NCI-H187 treated with DMSO at 0.1 percent for 48 hours (cell line): ENCODE measurements around the gene HMGN4.

Source experiments
- DNase-seq: peaks from one replicate; lab custom pipeline; 2025; lab: John Stamatoyannopoulos, UW

Gene HMGN4

DNA sequence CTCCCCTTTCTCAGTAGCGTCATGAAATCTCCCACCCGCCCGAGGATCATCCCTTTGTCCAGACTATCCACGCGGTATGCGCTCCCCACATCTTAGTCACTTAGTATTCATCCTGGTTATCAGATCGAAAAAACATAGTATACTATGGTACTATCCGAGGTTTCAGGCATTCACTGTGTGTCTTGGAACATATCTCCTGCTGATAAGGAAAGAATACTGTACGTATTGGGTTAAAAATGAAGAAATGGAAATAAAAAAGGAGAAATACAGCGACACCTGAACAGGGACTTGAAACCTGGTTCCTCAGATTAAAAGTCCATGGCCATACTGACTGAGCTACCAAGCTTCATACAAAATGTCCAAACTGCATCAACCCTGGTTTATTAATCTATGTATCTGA is 14.0 kb downstream of the HMGN4 start:
- DNase-seq, result no peak

DNA sequence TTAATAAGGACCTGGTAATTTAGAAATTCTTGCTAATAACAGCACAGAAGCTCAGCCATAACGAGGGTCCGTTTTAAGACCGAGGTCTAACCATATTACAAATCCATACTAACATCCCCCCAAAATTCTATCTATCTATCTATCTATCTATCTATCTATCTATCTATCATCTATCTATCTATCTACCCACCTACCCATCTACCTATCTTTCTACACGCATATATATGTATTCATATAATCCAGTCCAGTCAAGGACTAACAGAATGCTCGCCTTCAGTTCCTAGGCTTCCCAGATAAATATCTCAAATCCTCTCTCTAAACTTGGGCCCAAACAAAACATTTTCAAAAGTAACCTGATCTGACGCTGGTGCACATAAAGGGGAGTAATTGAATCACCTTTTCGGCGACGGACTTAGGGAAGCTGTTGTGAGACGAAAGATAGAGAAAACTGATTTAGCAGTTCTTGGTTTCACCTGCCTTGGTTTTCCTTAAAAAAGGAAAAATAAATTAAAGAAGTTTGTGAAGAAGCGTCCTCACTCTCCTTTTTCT is 14.5 kb downstream of the HMGN4 start:
- no peak for DNase-seq

DNA sequence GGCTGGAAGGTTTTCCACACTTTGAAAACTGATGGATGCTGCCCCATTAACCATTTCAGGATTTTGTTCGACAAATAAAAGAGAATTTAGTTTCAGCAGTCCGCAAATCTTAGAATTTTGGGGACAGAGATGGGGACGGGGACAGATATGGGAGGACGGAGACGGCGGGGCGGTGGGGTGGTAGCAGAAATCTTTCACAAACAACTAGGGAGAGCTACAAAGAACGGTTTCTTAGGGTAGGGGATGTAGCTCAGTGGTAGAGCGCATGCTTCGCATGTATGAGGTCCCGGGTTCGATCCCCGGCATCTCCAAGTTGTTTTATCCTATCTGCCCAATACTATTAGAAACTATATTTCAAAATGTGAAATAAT is 15.1 kb downstream of the HMGN4 start:
- peak; percentile 51 for DNase-seq

DNA sequence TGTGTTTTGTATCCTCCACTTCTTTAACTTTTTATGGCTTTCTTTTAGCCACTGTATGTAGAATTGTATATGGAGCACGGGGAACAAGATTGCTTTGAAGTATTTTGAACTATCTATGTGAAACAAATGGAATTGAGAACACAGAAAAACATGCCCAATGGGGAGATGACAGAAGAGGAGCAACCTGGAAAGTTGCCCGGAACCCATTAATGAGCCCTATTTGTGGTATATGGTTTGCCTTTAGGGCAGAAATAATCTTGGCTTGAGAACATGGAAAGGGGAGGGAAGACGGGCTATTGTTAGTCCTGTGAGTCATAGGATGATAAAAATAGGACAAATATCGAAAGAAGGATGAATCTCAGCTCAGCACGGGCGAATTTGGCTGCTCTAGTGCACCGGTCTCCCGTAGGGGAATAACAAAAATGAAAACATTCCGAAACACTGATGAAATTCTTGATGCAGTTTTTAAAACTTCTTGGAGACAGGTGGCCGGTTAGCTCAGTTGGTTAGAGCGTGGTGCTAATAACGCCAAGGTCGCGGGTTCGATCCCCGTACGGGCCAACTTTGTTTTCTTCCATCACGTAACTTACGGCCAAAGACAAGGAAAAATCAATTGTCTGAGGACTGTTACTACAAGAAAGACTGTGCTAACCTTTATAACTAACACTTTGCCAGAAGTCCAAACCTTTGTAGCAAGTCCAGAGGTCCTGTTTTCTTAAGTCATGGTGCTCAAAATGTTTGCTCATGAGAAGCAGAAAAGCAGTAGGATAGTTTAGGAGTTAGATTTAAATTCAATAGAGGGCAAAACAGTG is 15.7 kb downstream of the HMGN4 start:
- peak; percentile 62 for DNase-seq

DNA sequence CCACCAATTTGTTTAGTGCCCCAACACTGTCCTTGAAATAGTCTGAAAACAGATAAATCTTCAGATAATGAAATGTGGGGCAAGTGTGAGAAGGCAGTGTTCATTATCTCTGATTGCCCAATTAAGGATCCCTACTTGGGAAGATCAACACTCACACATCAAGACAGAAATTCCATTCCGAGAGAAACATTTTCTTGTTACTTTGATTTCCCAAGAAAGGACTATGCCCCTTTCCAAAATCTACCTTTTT is 16.2 kb downstream of the HMGN4 start:
- no peak for DNase-seq

- no peak for DNase-seq
These were observed 16.7 kb downstream of the HMGN4 start for GRCh38 chr6:26554697-26555504.

DNA sequence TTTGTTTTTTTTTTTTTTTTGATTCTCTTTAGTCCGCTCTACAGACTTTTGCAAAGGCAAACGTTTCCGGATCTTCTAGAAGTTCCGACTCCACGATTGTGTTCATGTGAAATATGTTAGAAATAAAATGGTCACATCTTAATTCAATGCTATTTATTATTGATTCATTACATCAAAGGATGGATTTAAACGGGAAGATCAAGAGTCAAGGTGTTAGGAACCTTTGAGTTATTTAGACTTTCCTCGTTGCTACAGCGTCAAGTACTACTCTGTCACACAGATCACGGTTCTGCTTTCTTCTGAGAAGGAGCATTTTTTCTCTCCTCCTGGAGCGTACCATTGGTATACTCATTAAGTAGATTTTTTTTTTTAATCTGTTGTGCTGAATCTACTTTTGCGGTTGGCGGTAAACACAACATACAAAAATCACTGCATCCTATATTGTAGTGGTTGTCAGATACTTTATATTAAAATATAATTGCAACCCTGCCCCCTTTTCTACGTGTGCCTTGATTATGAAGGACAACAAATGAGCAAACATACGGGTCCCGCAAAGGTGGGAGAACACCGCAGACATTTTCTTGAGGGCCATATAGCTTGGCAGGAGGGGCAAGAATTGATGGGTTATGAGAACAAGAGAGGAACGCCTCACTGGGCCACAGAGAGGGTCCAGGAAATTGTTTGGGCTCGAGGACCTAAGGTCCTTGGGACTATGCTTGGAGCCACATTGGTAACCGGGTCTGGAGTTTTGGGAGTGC is 17.5 kb downstream of the HMGN4 start:
- no peak for DNase-seq

DNA sequence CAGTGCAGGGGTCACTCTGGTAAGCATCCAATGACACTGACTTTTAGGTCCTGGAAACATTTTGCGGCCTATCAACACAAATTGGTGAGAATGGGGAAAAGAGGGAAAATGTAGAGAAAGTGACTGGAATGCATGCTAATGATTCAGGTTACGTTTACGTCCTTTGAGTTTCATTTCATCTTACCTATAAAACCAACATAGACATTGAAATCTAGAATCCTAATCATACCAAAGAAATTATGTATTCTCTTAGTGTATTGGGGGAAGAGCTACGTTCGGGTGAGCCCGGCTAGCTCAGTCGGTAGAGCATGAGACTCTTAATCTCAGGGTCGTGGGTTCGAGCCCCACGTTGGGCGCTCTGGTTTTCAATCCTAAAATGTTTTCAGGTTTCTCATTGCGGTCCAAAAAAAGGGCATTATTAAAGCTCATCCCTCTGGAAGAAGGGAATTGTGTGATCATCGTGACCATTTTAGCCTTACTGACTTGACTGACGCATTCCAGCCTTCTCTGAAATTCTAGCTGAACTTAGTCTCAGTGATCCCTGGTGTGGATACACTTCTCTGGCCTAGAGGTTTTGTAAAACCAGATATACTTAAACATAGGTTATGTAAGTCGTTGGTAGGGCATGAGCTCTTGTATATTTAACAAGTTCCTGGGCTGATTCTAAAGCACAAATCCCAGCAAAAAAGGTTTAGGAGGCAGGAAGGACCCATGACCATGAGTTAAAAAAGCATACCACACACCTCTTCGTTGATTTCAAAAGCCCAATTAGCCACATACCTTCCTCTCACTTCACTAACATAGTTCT is 18.3 kb downstream of the HMGN4 start:
- DNase-seq, result no peak

DNA sequence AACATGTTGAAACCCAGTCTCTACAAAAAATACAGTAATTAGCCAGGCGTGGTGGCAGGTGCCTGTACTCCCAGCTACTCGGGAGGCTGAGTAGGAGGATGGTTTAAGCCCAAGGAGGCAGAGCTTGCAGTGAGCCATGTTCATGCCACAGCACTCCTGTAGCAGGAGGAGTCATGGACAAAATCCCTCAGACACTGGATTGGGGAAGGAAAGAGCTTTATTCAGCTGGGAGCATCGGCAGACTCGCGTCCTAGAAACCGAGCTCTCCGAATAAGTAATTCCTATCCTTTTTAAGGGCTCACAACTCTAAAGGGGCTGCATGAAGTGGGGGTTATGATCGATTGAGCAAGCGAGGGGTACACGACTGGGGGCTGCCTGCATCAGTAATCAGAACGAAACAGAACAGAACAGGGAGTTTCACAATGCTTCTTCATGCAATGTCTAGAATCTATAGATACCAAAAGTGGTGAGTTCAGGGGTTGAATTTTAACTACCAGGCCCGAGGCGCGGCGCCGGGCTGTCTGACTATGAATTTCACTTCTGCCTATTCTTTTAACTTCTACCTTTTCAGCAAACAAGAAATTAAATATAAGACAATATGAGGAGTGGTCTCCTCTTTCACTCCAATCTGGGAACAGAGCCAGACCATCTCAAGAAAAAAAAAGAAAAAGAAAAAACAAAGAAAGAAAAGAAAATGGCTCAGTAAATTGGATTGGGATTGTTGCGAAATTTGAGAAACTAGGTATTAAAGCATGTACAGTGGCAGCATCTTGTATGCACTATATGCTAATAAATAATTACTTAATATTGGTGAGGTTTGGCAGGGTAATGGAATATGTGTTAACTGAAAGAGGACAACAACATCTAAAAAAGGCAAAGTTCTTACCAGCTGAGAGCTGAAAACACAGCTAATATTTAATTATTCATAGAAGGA is 23.6 kb downstream of the HMGN4 start:
- DNase-seq, result no peak

- no peak for DNase-seq
These were observed 25.3 kb downstream of the HMGN4 start for GRCh38 chr6:26563488-26563887.

GRCh38 chr6:26568601-26569432 is 30.7 kb downstream of the HMGN4 start:
- DNase-seq, result peak; percentile 81

GRCh38 chr6:26569433-26569764 is 31.2 kb downstream of the HMGN4 start:
- no peak for DNase-seq

DNA sequence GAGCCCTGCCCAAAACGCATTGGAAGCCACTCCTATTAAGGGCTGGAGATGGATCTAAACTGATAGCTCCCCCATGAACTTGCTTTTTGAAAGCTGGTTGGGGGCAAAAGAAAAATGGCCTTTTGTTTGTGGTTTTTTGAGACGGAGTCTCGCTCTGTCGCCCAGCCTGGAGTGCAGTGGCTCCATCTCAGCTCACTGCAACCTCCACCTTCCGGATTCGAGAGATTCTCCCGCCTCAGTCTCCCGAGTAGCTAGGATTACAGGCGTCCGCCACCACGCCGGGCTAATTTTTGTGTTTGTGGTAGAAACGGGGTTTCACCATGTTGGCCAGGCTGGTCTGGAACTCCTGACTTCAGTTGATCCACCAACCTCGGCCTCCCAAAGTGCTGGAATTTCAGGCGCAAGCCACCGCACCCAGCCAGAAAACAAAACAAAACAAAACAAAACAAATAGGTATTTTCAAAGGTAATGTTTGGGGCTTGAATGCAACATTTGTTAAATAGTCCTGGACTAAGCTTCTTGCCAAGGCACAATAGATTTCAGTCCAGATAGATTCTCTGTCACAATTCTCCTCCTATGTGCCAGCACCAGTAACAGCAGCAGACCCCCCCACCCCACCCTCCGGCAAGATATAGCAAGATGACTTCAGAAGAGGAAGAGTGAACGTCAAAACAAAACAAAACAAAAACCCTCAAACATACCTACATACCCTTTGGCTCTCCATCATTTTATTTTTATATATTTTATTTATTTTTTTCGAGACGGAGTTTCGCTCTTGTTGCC is 32.1 kb downstream of the HMGN4 start:
- DNase-seq, result no peak

DNA sequence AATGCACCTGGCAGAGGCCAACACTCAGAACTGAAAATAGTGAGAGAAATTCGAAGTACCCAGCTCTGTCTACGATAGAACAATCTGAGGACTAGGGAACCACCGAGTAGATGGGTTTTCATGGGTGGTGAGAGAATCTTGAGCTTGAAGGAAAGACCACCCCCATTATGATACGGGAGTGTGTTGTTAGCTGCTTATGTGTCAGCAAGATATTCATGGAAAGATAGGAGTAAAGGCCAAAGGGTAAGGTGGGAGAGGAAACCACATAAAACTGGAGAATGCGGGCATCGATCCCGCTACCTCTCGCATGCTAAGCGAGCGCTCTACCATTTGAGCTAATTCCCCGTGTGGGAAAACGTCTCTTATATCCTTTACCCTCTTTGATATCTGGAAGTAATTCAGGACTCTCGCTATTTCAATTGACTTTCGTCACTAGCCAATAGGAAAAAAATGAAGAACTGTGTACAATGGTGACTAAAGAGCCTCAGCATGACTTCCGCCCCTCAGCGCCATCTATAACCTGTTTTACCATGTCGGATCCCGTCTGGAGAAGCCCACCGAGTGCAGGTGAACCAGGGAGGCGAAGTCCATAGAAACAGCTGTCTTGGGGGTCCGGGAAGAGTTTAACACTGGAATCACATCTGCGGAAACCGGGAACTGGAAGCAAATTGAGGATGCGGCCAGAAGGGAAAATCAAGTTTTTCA is 33.6 kb downstream of the HMGN4 start:
- DNase-seq, result peak; percentile 65

DNA sequence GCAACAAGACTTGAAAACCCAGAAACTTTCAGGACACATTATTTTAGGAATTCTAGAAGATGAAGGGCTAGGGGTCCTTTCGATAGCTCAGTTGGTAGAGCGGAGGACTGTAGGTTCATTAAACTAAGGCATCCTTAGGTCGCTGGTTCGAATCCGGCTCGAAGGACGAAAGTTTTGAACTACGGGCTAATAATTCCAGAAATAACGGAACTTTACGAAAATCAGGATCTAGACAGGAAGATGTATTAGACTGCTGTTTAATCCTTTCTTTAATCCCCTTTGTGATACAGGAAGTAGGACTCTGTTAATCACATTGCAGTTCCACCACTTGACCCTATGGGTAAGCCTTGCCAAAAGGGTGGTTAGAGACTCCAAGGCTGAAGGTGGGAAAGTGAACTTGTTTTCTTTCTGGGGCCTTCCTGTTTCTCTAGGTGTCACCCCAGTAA is 37.4 kb downstream of the HMGN4 start:
- no peak for DNase-seq

DNA sequence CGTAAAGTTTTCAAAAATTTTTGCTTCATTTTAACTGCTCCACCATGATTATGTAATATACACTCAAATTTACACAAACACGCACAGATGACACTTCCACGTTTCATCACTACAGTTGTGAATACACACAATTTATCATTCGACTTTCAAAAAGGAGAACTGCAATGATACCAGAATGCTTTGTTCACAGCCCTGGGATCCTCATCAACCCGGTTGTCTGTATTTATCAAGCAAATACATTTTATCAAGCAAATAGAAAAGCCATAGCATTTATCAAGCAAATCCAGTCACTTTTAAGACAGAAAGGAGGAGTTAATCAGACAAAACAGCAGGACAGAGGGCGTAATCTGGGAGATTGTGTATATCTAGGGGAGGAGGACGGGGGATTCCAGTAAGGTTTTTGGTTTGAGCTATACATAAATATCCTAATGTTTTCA is 38.3 kb downstream of the HMGN4 start:
- DNase-seq, result no peak

GRCh38 chr6:26576929-26577719 is 39.0 kb downstream of the HMGN4 start:
- DNase-seq, result no peak

DNA sequence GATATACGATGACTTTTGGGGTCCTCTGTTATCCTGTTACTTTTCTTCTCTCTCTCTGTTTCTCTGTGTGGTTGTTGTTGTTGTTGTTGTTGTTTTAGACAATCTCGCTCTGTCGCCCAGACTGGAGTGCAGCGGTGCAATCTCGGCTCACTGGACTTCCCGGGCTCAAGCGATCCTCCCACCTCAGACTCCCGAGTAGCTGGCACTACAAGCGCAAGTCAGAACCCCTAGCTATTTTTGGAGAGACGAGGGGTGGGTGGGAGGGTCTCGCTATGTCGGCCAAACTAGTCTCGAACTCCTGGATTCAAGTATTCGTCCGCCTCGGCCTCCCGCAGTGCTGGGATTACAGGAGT is 39.5 kb downstream of the HMGN4 start:
- no peak for DNase-seq
